Measurements from ENCODE around the gene LHPP.

LHPP gene

GRCh38 chr10:124510759-124511158 is 49.1 kb downstream of the LHPP start:
- TF ChIP-seq, protein P1, sequence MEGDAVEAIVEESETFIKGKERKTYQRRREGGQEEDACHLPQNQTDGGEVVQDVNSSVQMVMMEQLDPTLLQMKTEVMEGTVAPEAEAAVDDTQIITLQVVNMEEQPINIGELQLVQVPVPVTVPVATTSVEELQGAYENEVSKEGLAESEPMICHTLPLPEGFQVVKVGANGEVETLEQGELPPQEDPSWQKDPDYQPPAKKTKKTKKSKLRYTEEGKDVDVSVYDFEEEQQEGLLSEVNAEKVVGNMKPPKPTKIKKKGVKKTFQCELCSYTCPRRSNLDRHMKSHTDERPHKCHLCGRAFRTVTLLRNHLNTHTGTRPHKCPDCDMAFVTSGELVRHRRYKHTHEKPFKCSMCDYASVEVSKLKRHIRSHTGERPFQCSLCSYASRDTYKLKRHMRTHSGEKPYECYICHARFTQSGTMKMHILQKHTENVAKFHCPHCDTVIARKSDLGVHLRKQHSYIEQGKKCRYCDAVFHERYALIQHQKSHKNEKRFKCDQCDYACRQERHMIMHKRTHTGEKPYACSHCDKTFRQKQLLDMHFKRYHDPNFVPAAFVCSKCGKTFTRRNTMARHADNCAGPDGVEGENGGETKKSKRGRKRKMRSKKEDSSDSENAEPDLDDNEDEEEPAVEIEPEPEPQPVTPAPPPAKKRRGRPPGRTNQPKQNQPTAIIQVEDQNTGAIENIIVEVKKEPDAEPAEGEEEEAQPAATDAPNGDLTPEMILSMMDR (IDR thresholded peaks at IDR 0.05; ENCODE audit: poor library complexity, severe bottlenecking): no peak
- no peaks in the 10 kb centered on the region for H3K4me1 ChIP-seq (ENCODE audit: insufficient read depth, poor library complexity, severe bottlenecking)
- no peak for ATAC-seq (ENCODE audit: low read depth)
- no peaks in the 10 kb centered on the region for H3K27me3 ChIP-seq (ENCODE audit: insufficient read depth, poor library complexity, severe bottlenecking)
- H3K4me3 ChIP-seq (ENCODE audit: severe bottlenecking): no peak overlapping the region
- H3K27ac ChIP-seq (ENCODE audit: poor library complexity, severe bottlenecking): no peak overlapping the region
- peak; percentile 28 for DNase-seq (ENCODE audit: low spot score)
- H3K9me3 ChIP-seq (ENCODE audit: severe bottlenecking): no peaks in the 10 kb centered on the region
- H3K36me3 ChIP-seq (ENCODE audit: low read depth): no peaks in the 10 kb centered on the region

- DNase-seq (ENCODE audit: low spot score) (peak; percentile 13), ATAC-seq (ENCODE audit: low read depth) (no peak)
- TF ChIP-seq, protein P1 (IDR thresholded peaks at IDR 0.05; ENCODE audit: poor library complexity, severe bottlenecking): no peak
- H3K9me3 ChIP-seq (ENCODE audit: severe bottlenecking): no peaks in the 10 kb centered on the region
- no peak overlapping the region for H3K27ac ChIP-seq (ENCODE audit: poor library complexity, severe bottlenecking)
- no peak overlapping the region for H3K4me3 ChIP-seq (ENCODE audit: severe bottlenecking)
- H3K36me3 ChIP-seq (ENCODE audit: low read depth): no peaks in the 10 kb centered on the region
- no peaks in the 10 kb centered on the region for H3K27me3 ChIP-seq (ENCODE audit: insufficient read depth, poor library complexity, severe bottlenecking)
- no peaks in the 10 kb centered on the region for H3K4me1 ChIP-seq (ENCODE audit: insufficient read depth, poor library complexity, severe bottlenecking)
Observed at GRCh38 chr10:124511205-124512039, 49.8 kb downstream of the LHPP start.

GRCh38 chr10:124512040-124512428 is 50.4 kb downstream of the LHPP start:
- Histone ChIP-seq H3K4me1 (ENCODE audit: insufficient read depth, poor library complexity, severe bottlenecking) (no peaks in the 10 kb centered on the region), H3K4me3 (ENCODE audit: severe bottlenecking) (no peak overlapping the region), H3K27ac (ENCODE audit: poor library complexity, severe bottlenecking) (no peak overlapping the region), H3K9me3 (ENCODE audit: severe bottlenecking) (no peaks in the 10 kb centered on the region), H3K27me3 (ENCODE audit: insufficient read depth, poor library complexity, severe bottlenecking) (no peaks in the 10 kb centered on the region), H3K36me3 (ENCODE audit: low read depth) (no peaks in the 10 kb centered on the region)
- ATAC-seq (ENCODE audit: low read depth) (no peak), DNase-seq (ENCODE audit: low spot score) (no peak)
- TF ChIP-seq, protein P1 (IDR thresholded peaks at IDR 0.05; ENCODE audit: poor library complexity, severe bottlenecking): no peak

GRCh38 chr10:124512600-124512999 is 51.0 kb downstream of the LHPP start:
- Histone ChIP-seq H3K27me3 (ENCODE audit: insufficient read depth, poor library complexity, severe bottlenecking) (no peaks in the 10 kb centered on the region), H3K9me3 (ENCODE audit: severe bottlenecking) (no peaks in the 10 kb centered on the region), H3K4me3 (ENCODE audit: severe bottlenecking) (no peak overlapping the region), H3K4me1 (ENCODE audit: insufficient read depth, poor library complexity, severe bottlenecking) (no peaks in the 10 kb centered on the region), H3K36me3 (ENCODE audit: low read depth) (no peaks in the 10 kb centered on the region), H3K27ac (ENCODE audit: poor library complexity, severe bottlenecking) (no peak overlapping the region)
- ATAC-seq (ENCODE audit: low read depth) (no peak), DNase-seq (ENCODE audit: low spot score) (no peak)
- TF ChIP-seq, protein P1 (IDR thresholded peaks at IDR 0.05; ENCODE audit: poor library complexity, severe bottlenecking): no peak
